ENCODE measurements around the gene PAGE5.

Gene PAGE5, protein sequence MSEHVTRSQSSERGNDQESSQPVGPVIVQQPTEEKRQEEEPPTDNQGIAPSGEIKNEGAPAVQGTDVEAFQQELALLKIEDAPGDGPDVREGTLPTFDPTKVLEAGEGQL

DNA sequence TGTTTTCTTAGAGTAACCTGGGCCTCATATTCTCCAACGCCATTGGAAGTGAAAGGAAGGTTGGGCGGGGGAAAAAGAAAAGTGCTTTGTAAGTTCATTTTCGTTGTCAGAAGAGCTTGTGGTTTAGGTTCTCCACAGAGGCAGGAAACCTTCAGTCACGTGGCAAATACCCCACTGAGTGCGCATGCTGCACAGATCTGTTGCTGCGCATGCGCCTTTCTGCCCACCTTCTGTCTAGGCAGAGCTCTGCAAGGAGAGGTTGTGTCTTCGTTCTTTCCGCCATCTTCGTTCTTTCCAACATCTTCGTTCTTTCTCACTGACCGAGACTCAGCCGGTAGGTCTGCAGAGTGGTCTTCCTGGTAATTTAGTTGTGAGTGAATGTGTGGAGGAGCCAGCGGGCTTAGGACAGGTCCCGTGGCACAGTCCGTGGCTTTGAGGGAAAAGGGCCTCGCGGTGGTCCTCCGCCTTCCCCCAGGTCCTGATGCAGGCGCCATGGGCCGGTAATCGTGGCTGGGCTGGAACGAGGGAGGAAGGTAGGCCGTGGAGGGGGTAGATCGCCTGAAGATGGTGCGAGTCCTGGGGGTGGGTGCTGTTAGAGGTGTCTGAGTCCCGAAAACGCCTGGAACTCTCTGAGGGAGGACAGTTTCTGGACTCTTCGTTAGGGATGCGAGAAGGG lies at the start of gene PAGE5:
PAGE5 (plus strand) TSS at position 228 of the 676 bp plus-strand sequence. CDS start 1,037 bp downstream, outside the sequence.
- no peak for DNase-seq (ENCODE audit: low read depth in 3 of 3, low spot score in 1 of 3)

GRCh38 chrX:55187281-55187680 lies 32.9 kb upstream of the PAGE5 start:
- DNase-seq (ENCODE audit: low read depth in 3 of 3, low spot score in 1 of 3), result no peak

- DNase-seq (ENCODE audit: low read depth in 3 of 3, low spot score in 1 of 3), result no peak
Observed at GRCh38 chrX:55196688-55197087, 23.5 kb upstream of the PAGE5 start.

GRCh38 chrX:55201930-55202579 lies 18.1 kb upstream of the PAGE5 start:
- no peak for DNase-seq (ENCODE audit: low read depth in 3 of 3, low spot score in 1 of 3)

- no peak for DNase-seq (ENCODE audit: low read depth in 3 of 3, low spot score in 1 of 3)
Observed at GRCh38 chrX:55206162-55206941, 13.8 kb upstream of the PAGE5 start.

DNA sequence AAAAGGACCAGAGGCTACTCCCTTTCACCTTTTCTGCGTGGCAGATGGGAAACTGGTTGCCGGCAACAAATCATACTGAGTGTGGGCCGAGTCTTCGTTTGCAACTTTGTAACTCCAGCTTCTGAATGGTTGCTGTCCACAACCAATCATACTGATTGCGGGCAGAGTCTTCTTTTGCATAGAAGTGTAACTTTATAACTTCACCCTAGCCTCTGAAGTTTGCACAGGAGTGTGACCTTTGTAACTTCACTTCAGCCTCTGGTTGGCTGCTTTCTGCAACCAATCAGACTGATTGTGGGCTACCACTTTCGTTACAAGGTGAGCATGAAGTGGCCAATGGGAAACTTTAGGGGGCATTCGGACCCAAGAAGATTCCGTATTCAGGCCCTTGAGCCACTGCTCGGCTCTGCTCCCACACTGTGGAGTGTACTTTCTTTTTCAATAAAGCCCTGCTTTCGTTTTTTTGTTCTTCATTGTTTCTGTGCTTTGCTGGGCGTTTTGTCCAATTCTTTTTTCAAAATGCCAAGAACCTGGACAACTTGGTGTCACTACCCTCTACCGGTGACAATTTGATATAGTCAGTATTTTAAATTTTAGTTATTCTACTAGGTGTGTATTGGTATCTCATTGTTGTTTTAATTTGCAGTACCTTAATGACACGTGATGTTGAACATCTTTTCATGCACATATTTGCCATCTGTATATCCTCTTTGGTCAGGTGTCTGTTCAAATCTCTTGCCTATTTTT lies 9.0 kb upstream of the PAGE5 start:
- no peak for DNase-seq (ENCODE audit: low read depth in 3 of 3, low spot score in 1 of 3)

DNA sequence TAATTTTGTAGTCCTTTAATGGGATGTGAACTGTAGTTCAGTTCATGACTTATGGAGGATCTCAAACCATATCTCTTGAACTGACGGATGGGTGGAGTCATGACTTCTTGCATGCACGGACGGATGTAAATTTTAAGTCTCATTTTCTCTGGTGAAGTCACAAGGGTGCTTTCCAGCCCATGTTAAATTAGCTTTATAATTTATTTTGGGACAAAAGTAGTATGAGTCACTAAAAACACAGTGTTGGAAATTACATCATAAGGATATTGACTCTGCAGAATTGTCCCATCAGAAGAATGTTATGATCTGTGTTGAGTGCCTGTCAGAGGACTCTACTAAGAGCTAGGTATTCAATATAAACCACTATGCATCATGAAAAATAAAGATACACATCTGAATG lies 6.8 kb upstream of the PAGE5 start:
- no peak for DNase-seq (ENCODE audit: low read depth in 3 of 3, low spot score in 1 of 3)

DNA sequence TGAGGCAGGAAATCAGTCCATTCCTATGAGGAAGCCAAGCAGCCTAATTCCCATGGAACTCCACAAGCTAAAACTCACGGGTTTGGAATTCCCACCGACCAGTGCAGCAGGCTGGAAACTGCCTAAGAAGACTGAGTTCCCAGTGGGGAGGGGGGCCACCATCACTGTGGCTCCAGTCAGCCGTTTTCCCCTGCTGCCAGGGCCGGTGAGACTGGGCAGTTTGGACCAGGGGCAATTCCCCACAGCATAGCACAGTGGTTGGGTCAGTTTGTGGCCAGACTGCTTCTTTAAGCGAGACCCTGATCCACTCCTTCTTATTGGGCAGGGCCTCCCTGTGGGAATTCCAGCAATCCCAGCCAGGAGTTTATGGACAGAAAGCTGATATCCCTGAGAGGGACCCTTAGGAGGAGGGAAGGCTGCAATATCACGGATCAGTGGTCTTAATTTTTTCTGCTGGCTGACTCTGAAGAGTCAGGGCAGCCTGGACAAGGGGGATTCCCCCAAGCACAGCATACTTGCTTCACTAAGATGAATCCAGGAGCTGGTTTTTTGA lies 20.7 kb downstream of the PAGE5 start:
- DNase-seq (ENCODE audit: low read depth in 3 of 3, low spot score in 1 of 3), result no peak

DNA sequence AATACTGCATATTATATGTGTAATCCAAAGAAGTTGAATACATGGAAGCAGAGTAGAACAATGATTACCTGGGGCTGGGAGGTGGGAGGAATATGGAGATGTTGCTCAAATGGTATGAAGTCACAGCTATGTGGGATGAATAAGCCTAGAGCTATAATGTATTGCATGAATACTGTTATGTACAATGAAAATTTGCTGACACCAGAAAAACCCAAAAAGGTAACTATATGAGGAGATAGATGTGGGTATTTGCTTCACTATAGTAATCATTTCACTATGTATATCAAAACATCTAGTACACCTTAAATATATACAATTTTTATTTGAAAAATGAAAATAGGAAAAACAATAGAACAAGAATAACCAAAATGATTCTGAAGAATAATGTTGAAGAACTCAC lies 33.4 kb downstream of the PAGE5 start:
- DNase-seq (ENCODE audit: low read depth in 3 of 3, low spot score in 1 of 3), result no peak

DNA sequence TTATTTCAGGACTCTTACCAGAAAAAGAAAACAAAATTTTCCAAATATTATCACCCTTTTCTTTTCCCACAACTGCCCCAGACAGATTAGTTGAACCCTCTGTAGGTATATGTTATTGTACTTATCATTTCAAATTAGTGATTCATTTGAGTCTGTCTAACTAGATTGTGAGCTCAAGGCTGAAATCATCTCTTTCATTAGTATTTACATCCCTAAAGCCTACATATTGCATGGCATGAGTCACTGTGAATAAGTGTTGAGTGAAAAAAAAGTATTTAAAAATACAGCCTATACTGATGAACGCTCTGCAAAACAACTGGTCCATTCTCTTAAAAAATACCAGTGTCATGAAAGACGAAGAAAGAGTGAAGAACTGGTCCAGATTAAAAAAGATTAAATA lies 40.7 kb downstream of the PAGE5 start:
- no peak for DNase-seq (ENCODE audit: low read depth in 3 of 3, low spot score in 1 of 3)

- no peak for DNase-seq (ENCODE audit: low read depth in 3 of 3, low spot score in 1 of 3)
Observed at GRCh38 chrX:55264816-55265215, 44.7 kb downstream of the PAGE5 start, which contains the start of gene PAGE3. Gene PAGE3, minus strand, starts transcription at chrX:55264916. Its CDS starts 1,013 bp downstream, at chrX:55263903.
